DMS79 treated with DMSO at 0.1 percent for 48 hours (cell line): ENCODE measurements around the gene BCORL1.

Experiments
- DNase-seq: peaks from one replicate; lab custom pipeline; 2025; lab: John Stamatoyannopoulos, UW

Gene BCORL1, protein sequence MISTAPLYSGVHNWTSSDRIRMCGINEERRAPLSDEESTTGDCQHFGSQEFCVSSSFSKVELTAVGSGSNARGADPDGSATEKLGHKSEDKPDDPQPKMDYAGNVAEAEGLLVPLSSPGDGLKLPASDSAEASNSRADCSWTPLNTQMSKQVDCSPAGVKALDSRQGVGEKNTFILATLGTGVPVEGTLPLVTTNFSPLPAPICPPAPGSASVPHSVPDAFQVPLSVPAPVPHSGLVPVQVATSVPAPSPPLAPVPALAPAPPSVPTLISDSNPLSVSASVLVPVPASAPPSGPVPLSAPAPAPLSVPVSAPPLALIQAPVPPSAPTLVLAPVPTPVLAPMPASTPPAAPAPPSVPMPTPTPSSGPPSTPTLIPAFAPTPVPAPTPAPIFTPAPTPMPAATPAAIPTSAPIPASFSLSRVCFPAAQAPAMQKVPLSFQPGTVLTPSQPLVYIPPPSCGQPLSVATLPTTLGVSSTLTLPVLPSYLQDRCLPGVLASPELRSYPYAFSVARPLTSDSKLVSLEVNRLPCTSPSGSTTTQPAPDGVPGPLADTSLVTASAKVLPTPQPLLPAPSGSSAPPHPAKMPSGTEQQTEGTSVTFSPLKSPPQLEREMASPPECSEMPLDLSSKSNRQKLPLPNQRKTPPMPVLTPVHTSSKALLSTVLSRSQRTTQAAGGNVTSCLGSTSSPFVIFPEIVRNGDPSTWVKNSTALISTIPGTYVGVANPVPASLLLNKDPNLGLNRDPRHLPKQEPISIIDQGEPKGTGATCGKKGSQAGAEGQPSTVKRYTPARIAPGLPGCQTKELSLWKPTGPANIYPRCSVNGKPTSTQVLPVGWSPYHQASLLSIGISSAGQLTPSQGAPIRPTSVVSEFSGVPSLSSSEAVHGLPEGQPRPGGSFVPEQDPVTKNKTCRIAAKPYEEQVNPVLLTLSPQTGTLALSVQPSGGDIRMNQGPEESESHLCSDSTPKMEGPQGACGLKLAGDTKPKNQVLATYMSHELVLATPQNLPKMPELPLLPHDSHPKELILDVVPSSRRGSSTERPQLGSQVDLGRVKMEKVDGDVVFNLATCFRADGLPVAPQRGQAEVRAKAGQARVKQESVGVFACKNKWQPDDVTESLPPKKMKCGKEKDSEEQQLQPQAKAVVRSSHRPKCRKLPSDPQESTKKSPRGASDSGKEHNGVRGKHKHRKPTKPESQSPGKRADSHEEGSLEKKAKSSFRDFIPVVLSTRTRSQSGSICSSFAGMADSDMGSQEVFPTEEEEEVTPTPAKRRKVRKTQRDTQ (N-terminal part only)

DNA sequence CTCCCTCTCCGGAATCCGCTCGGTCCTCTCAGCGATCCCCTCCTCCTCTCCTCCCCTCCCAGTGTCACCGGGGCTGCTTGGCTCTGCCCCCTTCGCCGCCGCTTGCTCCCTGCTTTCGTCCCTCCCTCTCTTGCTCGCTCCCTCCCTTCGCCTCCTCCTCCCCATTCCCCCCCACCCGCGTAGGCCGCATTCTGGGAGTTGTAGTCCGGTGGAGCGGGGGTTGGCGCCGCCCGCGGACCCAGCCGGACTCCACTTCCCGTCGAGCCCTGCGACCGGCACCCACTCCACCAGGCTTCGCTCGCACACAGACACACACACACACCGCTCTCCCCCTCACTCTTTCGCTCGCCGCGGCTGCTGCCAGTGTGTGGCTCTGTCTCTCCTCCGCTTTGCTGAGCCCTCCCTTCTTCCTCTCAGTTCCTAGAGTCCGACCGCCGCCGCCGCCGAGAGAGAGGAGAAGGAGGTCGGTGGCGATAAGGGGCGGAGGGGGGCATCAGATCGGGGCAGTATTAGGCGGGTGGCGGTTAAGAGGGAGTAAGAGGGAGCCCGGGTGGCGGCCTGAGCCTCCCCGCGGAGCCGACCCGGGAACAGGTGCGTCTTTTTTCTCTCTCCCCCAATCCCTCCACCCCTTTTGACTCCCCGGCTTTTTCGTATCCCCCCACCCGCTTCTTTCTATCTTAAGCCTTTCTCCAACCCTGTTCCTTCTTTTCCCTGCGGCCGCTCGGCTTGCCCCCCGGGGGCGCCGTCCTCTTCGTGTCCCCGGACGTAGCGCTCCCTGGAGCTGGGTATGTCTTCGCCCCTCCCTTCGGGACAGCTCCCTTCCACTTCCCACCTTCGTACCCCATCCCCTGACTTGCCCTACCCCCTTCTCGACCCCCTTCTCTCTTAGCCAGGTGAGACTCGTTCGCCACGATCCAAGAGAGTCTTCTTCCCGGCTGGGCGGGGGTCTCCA is at the start of gene BCORL1:
TSS of gene BCORL1 (plus strand) at position 336 of the 952 bp plus-strand sequence. CDS start 22,597 bp downstream, outside the sequence.
- DNase-seq, result peak; percentile 89

DNA sequence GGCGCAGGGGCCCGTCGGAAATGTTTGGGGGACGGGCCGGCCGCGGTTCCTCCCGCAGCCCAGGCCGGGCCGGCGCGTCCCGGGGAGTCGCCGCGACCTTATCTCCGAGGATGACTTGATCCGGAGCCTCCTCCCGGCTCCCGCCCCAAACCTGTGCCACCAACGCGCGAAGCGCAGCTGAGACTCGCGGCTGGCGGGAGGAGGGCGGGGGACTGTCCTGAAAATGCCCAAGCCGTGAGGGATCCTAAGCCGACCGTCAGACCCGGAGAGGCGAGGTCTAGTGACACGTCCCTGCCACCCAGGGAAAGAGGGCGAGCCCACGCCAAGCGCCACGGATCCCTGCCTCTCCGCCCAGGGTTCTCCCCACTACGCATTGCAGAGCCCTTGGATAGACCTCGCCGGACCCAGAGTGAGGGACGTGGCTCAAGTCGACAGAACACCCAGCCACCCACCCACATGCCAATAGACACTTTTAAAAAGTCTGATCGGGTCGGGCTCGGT is 49.6 kb upstream of the BCORL1 start:
- no peak for DNase-seq

GRCh38 chrX:129933700-129934099 is 48.7 kb upstream of the BCORL1 start:
- DNase-seq, result no peak

DNA sequence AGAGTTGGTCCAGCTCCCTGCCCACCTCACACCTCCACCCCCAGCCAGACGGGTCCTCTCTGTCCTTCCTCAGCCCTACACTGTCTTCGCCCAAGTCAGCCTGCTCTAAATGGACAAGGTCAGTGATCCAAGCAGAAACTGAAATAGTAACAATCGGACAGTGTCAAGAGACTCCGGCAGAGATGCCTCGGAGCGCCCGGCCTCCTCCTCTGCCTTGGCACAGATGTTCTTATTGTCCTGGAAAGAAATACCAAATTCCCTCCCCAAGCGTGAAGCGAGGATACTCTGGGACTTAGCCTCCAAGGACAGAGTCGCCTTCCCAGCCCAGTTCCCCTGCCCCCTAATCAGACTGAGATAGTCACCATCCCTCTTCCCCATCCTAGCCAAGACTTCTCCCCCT is 48.0 kb upstream of the BCORL1 start:
- no peak for DNase-seq

GRCh38 chrX:129934952-129935351 is 47.5 kb upstream of the BCORL1 start:
- DNase-seq, result no peak

- no peak for DNase-seq
These were observed 44.4 kb upstream of the BCORL1 start for GRCh38 chrX:129938081-129938480.

DNA sequence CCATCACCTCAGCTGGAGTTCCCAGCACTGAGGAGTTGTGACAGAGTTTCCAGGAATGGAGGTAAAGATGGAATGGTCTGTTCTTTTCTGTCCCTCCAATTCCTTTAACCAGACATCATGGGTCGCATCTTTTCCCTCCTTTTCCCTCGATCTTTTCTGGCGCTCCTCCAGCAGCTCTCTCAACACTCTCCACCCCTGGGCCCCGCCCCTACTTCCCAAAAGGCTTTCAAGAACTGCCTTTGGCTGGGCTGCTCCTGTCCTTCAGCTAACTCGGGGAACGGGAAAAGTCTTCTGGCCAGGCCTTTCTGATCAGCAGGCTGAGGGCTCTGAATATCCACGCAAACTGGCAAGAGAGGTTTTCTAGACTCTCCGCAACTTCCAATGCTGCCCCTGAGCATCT is 42.4 kb upstream of the BCORL1 start:
- peak; percentile 34 for DNase-seq

DNA sequence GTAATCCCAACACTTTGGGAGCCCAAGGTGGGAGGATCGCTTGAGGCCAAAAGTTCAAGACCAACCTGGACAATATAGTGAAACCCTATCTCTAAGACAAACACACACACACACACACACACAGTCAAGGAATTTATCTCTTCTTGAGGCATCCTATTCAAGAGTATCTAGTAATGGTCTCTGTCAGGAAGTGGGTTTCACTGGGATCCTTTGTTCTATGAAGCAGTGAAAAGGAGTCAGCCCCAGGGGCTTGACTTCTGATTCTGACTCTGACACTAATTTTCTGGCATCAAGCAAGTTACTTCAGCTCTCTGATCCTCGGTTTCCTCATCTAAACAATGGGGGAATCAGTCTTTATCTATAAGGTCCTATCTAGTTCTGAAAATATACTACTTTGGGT is 41.7 kb upstream of the BCORL1 start:
- DNase-seq, result no peak

- DNase-seq, result no peak
These were observed 37.3 kb upstream of the BCORL1 start for GRCh38 chrX:129945131-129945530.

GRCh38 chrX:129953334-129953648 is 29.1 kb upstream of the BCORL1 start:
- DNase-seq, result no peak

DNA sequence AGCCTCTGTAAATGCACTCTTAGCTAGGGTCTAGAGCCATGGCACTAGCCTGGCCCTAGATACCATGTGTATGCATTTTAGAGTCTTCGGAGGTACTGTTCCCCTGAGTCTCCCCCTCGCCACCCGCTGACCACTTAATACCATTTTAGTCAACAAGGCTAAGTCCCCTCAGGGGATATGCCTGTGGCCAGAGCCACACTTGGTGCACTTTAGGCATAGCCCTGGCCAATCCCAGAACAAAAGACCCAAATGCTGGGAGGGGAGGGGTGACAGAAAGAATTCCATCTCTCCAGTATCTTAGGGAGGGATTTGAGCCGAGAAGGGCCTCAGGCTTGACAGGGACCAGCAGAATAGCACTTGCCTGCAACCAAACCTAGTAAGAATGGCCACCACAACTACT is 28.6 kb upstream of the BCORL1 start:
- no peak for DNase-seq

GRCh38 chrX:129954804-129955203 is 27.6 kb upstream of the BCORL1 start:
- no peak for DNase-seq

DNA sequence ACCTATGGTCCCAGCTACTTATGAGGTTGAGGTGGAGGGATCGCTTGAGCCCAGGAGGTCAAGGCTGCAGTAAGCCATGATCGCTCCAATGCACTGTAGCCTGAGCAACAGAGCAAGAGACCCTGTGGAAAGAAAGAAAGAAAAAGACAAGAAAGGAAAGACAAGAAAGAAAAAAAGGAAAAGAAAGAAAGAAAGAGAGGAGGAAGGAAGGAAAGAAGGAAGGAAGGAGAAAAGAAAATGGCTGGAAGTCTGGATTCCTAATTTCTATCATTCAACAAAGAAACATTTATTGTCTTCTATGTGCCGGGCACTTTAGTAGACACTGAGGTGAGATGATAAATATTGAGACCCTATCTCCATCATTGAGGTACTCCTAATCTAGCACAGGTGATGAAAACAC is 26.8 kb upstream of the BCORL1 start:
- no peak for DNase-seq

DNA sequence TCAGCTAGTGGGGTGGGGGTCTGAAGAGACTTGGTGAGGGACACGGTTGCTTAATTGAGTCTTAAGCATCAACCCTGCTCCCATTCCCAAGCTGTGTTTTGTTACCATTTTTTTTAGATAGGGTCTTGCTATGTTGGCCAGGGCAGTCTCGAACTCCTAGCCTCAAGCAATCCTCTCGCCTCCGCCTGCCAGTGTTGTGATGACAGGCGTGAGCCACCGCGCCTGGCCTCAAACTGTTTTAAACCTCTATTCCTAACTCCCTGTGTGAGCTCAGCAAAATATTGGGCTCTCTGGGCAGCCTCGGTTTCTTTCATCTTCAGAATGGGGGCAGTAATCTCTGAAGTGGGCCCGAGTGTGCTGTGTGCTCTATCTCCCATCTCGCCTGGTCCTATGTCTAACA is 26.3 kb upstream of the BCORL1 start:
- DNase-seq, result no peak

GRCh38 chrX:129956765-129957164 is 25.7 kb upstream of the BCORL1 start:
- no peak for DNase-seq

DNA sequence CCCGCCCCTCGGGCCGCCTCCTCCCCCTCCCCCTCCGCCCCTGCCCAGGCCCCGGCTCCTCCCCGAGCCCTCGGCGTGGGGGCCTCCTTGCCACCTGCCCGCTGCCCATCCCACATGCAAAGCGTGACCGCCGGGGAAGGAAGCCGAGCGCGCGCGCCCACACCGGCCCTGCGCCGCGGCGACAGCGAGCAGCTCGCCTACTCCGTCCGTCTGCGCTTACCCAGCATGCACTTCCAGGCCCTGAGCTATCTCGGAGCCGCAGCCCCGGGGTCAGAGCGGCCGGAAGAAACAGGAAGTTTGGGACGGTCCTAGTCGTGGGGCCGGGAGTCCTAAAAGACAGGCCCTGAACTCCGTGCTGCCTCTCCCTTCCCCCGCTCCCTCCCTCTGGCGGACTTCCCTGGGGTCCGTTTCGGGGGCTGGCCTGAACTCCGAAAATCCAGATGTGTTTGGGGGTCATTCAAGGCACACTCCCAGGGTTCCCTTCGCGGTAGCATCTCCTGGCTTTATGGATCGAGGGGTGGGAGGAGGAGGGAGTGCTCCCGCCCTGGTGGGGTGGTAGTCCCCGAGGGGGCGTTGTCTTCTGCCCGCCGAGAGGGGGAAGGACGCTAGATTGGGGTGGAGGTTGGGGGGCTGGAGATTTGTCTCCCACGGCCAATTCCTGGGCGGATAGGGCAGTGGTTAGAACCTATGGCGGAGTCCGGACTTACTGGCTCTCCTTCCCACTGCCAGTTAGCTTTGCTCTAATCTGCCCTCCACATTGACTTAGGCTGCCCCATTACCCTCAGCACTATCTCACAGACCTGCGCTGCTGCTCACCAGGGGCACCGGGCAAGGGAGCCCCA is 25.0 kb upstream of the BCORL1 start:
- peak; percentile 20 for DNase-seq

GRCh38 chrX:129958083-129958465 is 24.4 kb upstream of the BCORL1 start:
- DNase-seq, result no peak

- no peak for DNase-seq
These were observed 23.5 kb upstream of the BCORL1 start for GRCh38 chrX:129958814-129959492.

GRCh38 chrX:129959493-129959832 is 23.0 kb upstream of the BCORL1 start:
- DNase-seq, result no peak
